B cell (primary cell): Measurements from ENCODE around the gene TMEM63A. TPM values are rescaled to one million over a fixed set of nuclear protein-coding genes. Genes with fewer than 3 reads are reported as not detected.

ENCODE experiments used
- ATAC-seq: fragments of 200-7000 bp; cut with Tn5 transposase; one replicate; pipeline ENCODE4 v1.10.0; 2021; ENCODE audit warnings: low read depth, mild to moderate bottlenecking, moderate number of reproducible peaks, moderate library complexity
- CTCF ChIA-PET: fragments of 350-600 bp; sonication (Branson Sonifier 250); formaldehyde crosslinking; loops from one replicate; lab custom pipeline; 2021; ENCODE audit warnings: antibody characterized with exemption, inconsistent platforms; lab: Charles Lee
- POLR2A ChIA-PET: fragments of 350-600 bp; sonication (Branson Sonifier 250); formaldehyde crosslinking; loops from one replicate; lab custom pipeline; 2021; ENCODE audit warnings: antibody characterized with exemption; lab: Charles Lee
- DNase-seq: peaks from one replicate; pipeline ENCODE4 v3.0.0; 2013
- H2AFZ ChIP-seq: 2 replicates; pipeline ENCODE4 v1.6.1; 2012; ENCODE audit warnings: mild to moderate bottlenecking, low read depth, low read length; ENCODE audit not compliant: insufficient read depth, poor library complexity, severe bottlenecking
- H3K27ac ChIP-seq, 2 donors: 1 replicate in 1 of 2; 2 replicates in 1 of 2; pipeline ENCODE4 v1.5.1; 2012 to 2013; ENCODE audit warnings: low read length in 2 of 2, mild to moderate bottlenecking in 2 of 2, moderate library complexity in 1 of 2
- H3K27me3 ChIP-seq, 4 experiments: fragments of 200-600 bp in 1 of 4; sonication (generic) in 1 of 4; replicated peaks in 1 of 4; 1 replicate in 2 of 4; 2 replicates in 2 of 4; pipeline versions ENCODE4 v1.6.1 to v1.7.0; 2013 to 2016; ENCODE audit warnings: low read length in 3 of 4, mild to moderate bottlenecking in 2 of 4, mixed read lengths in 1 of 4, moderate library complexity in 1 of 4; ENCODE audit not compliant: insufficient read depth in 4 of 4, control insufficient read depth in 3 of 4; ENCODE audit errors: control extremely low read depth in 1 of 4
- H3K36me3 ChIP-seq, 2 experiments: replicated peaks in 1 of 2; 1 replicate in 1 of 2; 2 replicates in 1 of 2; pipeline versions ENCODE4 v1.6.1 to v1.7.1; 2013; ENCODE audit warnings: low read length in 1 of 2; ENCODE audit not compliant: insufficient read depth in 2 of 2, control insufficient read depth in 1 of 2; ENCODE audit errors: control extremely low read depth in 1 of 2, extremely low read depth in 1 of 2
- H3K4me1 ChIP-seq, 2 donors: fragments of 200-600 bp in 1 of 2; sonication (generic) in 1 of 2; 1 replicate in 1 of 2; 2 replicates in 1 of 2; pipeline versions ENCODE4 v1.5.1 to v1.6.1; 2013 to 2017; ENCODE audit warnings: low read length in 2 of 2; ENCODE audit not compliant: control insufficient read depth in 2 of 2, insufficient read depth in 2 of 2
- H3K4me2 ChIP-seq: replicated peaks from 2 replicates; pipeline ENCODE3; 2012; ENCODE audit warnings: mild to moderate bottlenecking, low read depth, low read length; ENCODE audit not compliant: poor library complexity, severe bottlenecking
- H3K4me3 ChIP-seq, 5 experiments: fragments of 200-600 bp in 1 of 5; sonication (generic) in 1 of 5; 1 replicate in 3 of 5; 2 replicates in 2 of 5; pipeline versions ENCODE4 v1.5.1 to v1.7.0; 2011 to 2016; ENCODE audit warnings: low read length in 4 of 5, mild to moderate bottlenecking in 4 of 5, low read depth in 2 of 5, control low read depth in 1 of 5, moderate library complexity in 1 of 5; ENCODE audit not compliant: insufficient read depth in 1 of 5; ENCODE audit errors: control extremely low read depth in 1 of 5, extremely low read depth in 1 of 5
- H3K79me2 ChIP-seq: fragments of 200-600 bp; sonication (generic); one replicate; pipeline ENCODE4 v1.6.0; 2016; ENCODE audit warnings: low read length; ENCODE audit not compliant: control insufficient read depth, insufficient read depth
- H3K9ac ChIP-seq: fragments of 200-600 bp; sonication (generic); 2 replicates; pipeline ENCODE4 v1.6.1; 2017; ENCODE audit warnings: mild to moderate bottlenecking, low read length, moderate library complexity
- H3K9me3 ChIP-seq, 3 donors: one replicate each; pipeline versions ENCODE4 v1.6.1 to v1.7.1; 2013; ENCODE audit warnings: low read length in 2 of 3; ENCODE audit not compliant: control insufficient read depth in 2 of 3, insufficient read depth in 1 of 3; ENCODE audit errors: control extremely low read depth in 1 of 3
- H4K20me1 ChIP-seq: 2 replicates; pipeline ENCODE4 v1.6.0; 2012; ENCODE audit warnings: mild to moderate bottlenecking, low read length; ENCODE audit not compliant: insufficient read depth, control insufficient read depth, poor library complexity, severe bottlenecking
- H3K27ac Mint-ChIP-seq: one replicate; pipeline ENCODE4 v1.8.0; 2021; ENCODE audit warnings: mixed read lengths
- H3K27me3 Mint-ChIP-seq: one replicate; pipeline ENCODE4 v1.8.0; 2021; ENCODE audit warnings: mixed read lengths
- H3K4me1 Mint-ChIP-seq: one replicate; pipeline ENCODE4 v1.8.0; 2021; ENCODE audit warnings: mixed read lengths
- H3K4me3 Mint-ChIP-seq: one replicate; pipeline ENCODE4 v1.8.0; 2021; ENCODE audit warnings: mixed read lengths
- H3K9me3 Mint-ChIP-seq: one replicate; pipeline ENCODE4 v1.8.0; 2022; ENCODE audit warnings: mixed read lengths; ENCODE audit not compliant: insufficient read depth
- EZH2 ChIP-seq: IDR thresholded peaks from 2 replicates; pipeline ENCODE4 v1.6.1; 2012; ENCODE audit warnings: borderline replicate concordance, low read depth, mild to moderate bottlenecking, moderate library complexity, low read length; ENCODE audit not compliant: insufficient read depth, poor library complexity, severe bottlenecking
- whole genome bisulfite sequencing: methylation state at CpG from one replicate; pipeline ENCODE4 v1.1.5; 2013; ENCODE audit warnings: missing lambda C conversion rate; ENCODE audit not compliant: insufficient coverage; 5-methylcytosine and 5-hydroxymethylcytosine counted together
- intact Hi-C: fragments of 100-400 bp; cut with micrococcal nuclease; formaldehyde crosslinking; loops from one replicate; pipeline ENCODE4 v1.10.0; 2022
- polyA plus RNA-seq: library from polyadenylated mRNA; depleted of rRNA; stranded (reverse); fragments of >200 nt; gene quantifications from 2 replicates; pipeline ENCODE4 v1.2.3, GENCODE V29; 2012
- total RNA-seq, 2 donors: library from RNA; stranded (reverse); fragments of 120-200 nt in 1 of 2; gene quantifications; 1 replicate in 1 of 2; 2 replicates in 1 of 2; pipeline versions ENCODE4 v1.2.3 to v1.2.4, GENCODE V29; 2013 to 2022
- TF ChIP-seq, protein P1 (sequence below): fragments of 200-600 bp; IDR thresholded peaks from one replicate; pipeline ENCODE4 v1.8.0; 2022; ENCODE audit warnings: antibody characterized with exemption, mild to moderate bottlenecking

The TMEM63A gene
- total and polyA plus RNA-seq, 2 donors (not counting 1 experiment from before 2014, with no cell fraction given) = 209 to 238 TPM

DNA sequence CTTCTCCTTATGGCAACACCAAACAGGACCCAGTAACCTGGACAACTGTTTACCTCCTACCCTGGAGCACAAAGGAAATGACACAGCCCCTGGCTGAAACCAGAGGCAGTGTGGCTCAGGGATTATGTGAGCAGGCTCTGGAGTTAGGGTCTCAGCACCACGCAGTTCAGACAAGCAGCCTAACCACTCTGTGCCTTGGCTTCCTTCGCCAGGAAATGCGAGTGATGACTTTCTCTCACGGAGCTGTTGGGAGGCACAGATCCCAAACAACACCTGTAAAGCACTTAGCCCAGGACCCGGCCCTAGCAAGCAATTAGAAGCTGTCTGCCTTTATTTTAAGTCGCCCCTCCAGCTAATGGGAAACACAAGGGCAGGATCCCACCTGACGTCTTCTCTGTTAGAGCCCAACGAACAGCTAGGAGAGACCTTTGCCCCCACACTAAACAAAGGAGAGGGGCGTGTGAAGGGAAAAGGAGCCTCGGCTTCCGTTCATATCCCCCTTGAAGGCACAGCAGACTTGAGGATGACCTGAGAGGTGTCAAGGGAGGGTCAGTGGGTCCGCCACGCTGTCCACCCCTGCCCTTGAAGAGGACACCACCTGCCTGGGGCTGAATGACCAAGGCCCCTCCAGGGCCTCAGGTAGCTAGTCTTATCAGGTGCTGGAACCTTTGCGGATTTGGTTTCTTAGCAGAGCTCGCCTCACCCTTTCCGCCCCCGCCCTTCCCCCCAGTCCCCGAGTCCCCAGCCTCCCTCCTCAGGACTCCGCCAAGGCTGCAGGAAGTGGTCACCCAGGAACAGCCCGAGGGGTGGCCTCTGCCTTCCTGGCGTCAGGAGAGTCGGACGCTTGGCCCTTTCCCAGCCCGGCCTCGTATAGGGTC lies 860 bp downstream of the TMEM63A start:
- intact Hi-C loops = loop anchor here (5.0 kb wide), 1 partner anchor 41 kb away; the partner anchor contains the start of gene PYCR2
- peaks cover 49% of the 10 kb centered on the region for H3K4me1 Mint-ChIP-seq

More for the DNA sequence above, 860 bp downstream of the TMEM63A start:
- Histone ChIP-seq H3K9me3 (no peaks in the 10 kb centered on the region), H3K27ac (peak overlapping the region; percentile 51 to 74), H3K79me2 (peaks cover 65% of the 10 kb centered on the region), H4K20me1 (peaks cover 41% of the 10 kb centered on the region), H3K27me3 (no peaks in the 10 kb centered on the region), H3K4me2 (peak overlapping the region; percentile 88), H3K4me3 (peak overlapping the region; percentile 86 to 99 (median 96)), H3K36me3 (peaks cover 0 to 23% of the 10 kb centered on the region in 2 experiments), H2AFZ (peak overlapping the region; percentile 89), H3K4me1 (peaks cover 30 to 42% of the 10 kb centered on the region in 2 donors), H3K9ac (peak overlapping the region; percentile 88)
- 9% methylated on average over 21 of the region's 25 CpGs for WGBS
- ATAC-seq (peak; percentile 6), DNase-seq (peak; percentile 51)
- TF ChIP-seq EZH2 = no peak
- TF ChIP-seq, protein P1, sequence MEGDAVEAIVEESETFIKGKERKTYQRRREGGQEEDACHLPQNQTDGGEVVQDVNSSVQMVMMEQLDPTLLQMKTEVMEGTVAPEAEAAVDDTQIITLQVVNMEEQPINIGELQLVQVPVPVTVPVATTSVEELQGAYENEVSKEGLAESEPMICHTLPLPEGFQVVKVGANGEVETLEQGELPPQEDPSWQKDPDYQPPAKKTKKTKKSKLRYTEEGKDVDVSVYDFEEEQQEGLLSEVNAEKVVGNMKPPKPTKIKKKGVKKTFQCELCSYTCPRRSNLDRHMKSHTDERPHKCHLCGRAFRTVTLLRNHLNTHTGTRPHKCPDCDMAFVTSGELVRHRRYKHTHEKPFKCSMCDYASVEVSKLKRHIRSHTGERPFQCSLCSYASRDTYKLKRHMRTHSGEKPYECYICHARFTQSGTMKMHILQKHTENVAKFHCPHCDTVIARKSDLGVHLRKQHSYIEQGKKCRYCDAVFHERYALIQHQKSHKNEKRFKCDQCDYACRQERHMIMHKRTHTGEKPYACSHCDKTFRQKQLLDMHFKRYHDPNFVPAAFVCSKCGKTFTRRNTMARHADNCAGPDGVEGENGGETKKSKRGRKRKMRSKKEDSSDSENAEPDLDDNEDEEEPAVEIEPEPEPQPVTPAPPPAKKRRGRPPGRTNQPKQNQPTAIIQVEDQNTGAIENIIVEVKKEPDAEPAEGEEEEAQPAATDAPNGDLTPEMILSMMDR = no peak
- POLR2A ChIA-PET = interaction anchor here (0.7 to 3.3 kb wide), 11 partner anchors 15 to 422 kb away, joined by 3 to 38 read pairs (median 5); partner anchors contain the start of genes PYCR2, SDE2 and SRP9
- H3K9me3 Mint-ChIP-seq = no peaks in the 10 kb centered on the region
- CTCF ChIA-PET = interaction anchor here (0.8 to 5.7 kb wide), 19 partner anchors 9 to 403 kb away, joined by 3 to 59 read pairs (median 4); partner anchors contain the start of genes PYCR2 and SRP9
- no peaks in the 10 kb centered on the region for H3K27me3 Mint-ChIP-seq
- peak overlapping the region; percentile 96 for H3K4me3 Mint-ChIP-seq
- H3K27ac Mint-ChIP-seq = peak overlapping the region; percentile 86
